GM12878 (cell line): ENCODE data around the gene TPRN. TPM values are rescaled to one million over a fixed set of nuclear protein-coding genes. Genes with fewer than 3 reads are reported as not detected.

Source experiments
- ATAC-seq: fragments of 200-7000 bp; cut with Tn5 transposase; 3 replicates; pipeline ENCODE4 v1.9.1; 2020; ENCODE audit warnings: mild to moderate bottlenecking, moderate library complexity
- BruUV-seq: library from RNA; stranded (reverse); fragments of 400-500 nt; replicated peaks from 2 replicates; lab custom pipeline; 2021; lab: Mats Ljungman, UMichigan
- CTCF ChIA-PET: fragments of 300-600 bp; sonication (Branson Sonifier 250); formaldehyde crosslinking; extraction: SDS; loops from one replicate; lab custom pipeline; 2021; ENCODE audit warnings: inconsistent platforms; lab: Yijun Ruan, JAX
- POLR2A ChIA-PET: fragments of 350-600 bp; formaldehyde crosslinking; extraction: SDS; loops from one replicate; lab custom pipeline; 2021; ENCODE audit warnings: inconsistent platforms; lab: Charles Lee
- RAD21 ChIA-PET: fragments of 300-600 bp; sonication (Branson Sonifier 250); formaldehyde crosslinking; loops from one replicate; lab custom pipeline; 2023; ENCODE audit warnings: antibody characterized with exemption; ENCODE audit not compliant: unreplicated experiment; lab: Charles Lee
- SMC1A ChIA-PET: fragments of 300-600 bp; sonication (Branson Sonifier 250); formaldehyde crosslinking; loops from one replicate; lab custom pipeline; 2023; ENCODE audit not compliant: unreplicated experiment, uncharacterized antibody; lab: Charles Lee
- DNase-seq: peaks from one replicate; pipeline ENCODE4 v3.0.0-alpha.2; 2011; ENCODE audit warnings: low read depth, low spot score
- FAIRE-seq: peaks from 3 replicates; lab custom pipeline; 2011; peaks lifted over from hg19 to GRCh38; lab: Jason Lieb, UNC
- H2AFZ ChIP-seq: 2 replicates; pipeline ENCODE4 v1.6.0; 2011; ENCODE audit warnings: low read depth, low read length, control low read depth; ENCODE audit not compliant: control insufficient read depth
- H3K27ac ChIP-seq: 2 replicates; pipeline ENCODE4 v1.5.1; 2011; ENCODE audit warnings: control low read depth; ENCODE audit not compliant: control insufficient read depth, insufficient read depth
- H3K27me3 ChIP-seq, 2 experiments: replicated peaks in 1 of 2; 2 replicates each; pipeline versions ENCODE4 v1.6.0 to v1.6.1; 2011; ENCODE audit warnings: low read length in 1 of 2; ENCODE audit not compliant: control insufficient read depth in 2 of 2, insufficient read depth in 2 of 2
- H3K36me3 ChIP-seq, 2 experiments: 2 replicates each; pipeline ENCODE4 v1.5.1; 2011; ENCODE audit warnings: low read length in 1 of 2; ENCODE audit not compliant: control insufficient read depth in 2 of 2, insufficient read depth in 2 of 2
- H3K4me1 ChIP-seq: 2 replicates; pipeline ENCODE4 v1.6.1; 2011; ENCODE audit warnings: mild to moderate bottlenecking, low read length, moderate library complexity, mixed read lengths; ENCODE audit not compliant: control insufficient read depth, insufficient read depth
- H3K4me2 ChIP-seq: 2 replicates; pipeline ENCODE4 v1.6.0; 2011; ENCODE audit warnings: control low read depth; ENCODE audit not compliant: control insufficient read depth, insufficient read depth
- H3K4me3 ChIP-seq: fragments of 200-600 bp; sonication (generic); 2 replicates; pipeline ENCODE4 v1.5.1; 2016
- H3K79me2 ChIP-seq: 2 replicates; pipeline ENCODE4 v1.6.0; 2011; ENCODE audit warnings: low read length; ENCODE audit not compliant: control insufficient read depth, insufficient read depth
- H3K9ac ChIP-seq: 2 replicates; pipeline ENCODE4 v1.8.0; 2011; ENCODE audit warnings: low read length, control low read depth, mixed read lengths; ENCODE audit not compliant: control insufficient read depth, insufficient read depth
- H3K9me3 ChIP-seq: replicated peaks from 3 replicates; pipeline ENCODE4 v1.5.1; 2011; ENCODE audit warnings: mild to moderate bottlenecking, low read length; ENCODE audit not compliant: control insufficient read depth, insufficient read depth
- H4K20me1 ChIP-seq: 2 replicates; pipeline ENCODE4 v1.6.0; 2011; ENCODE audit not compliant: control insufficient read depth, insufficient read depth
- BHLHE40 ChIP-seq, 2 experiments: fragments of 450-650 bp in 1 of 2; IDR thresholded peaks; 2 replicates each; pipeline ENCODE4 v1.6.1; 2011 to 2017; ENCODE audit warnings: low read depth in 2 of 2, borderline replicate concordance in 1 of 2, improper control_type of control experiment in 1 of 2, low read length in 1 of 2, mild to moderate bottlenecking in 1 of 2
- EED ChIP-seq: sonication (generic); IDR thresholded peaks from 2 replicates; pipeline ENCODE4 v1.6.1; 2016; ENCODE audit warnings: antibody characterized with exemption, low read depth
- ESRRA ChIP-seq: IDR thresholded peaks from 2 replicates; pipeline ENCODE4 v1.6.1; 2012; ENCODE audit warnings: mild to moderate bottlenecking, low read length, improper control_type of control experiment
- ETV6 ChIP-seq, 2 experiments: fragments of 450-650 bp in 1 of 2; IDR thresholded peaks in 1 of 2; conservative IDR thresholded peaks in 1 of 2; 2 replicates each; pipeline ENCODE4 v1.6.1; 2014; ENCODE audit warnings: antibody characterized with exemption in 1 of 2, borderline replicate concordance in 1 of 2, low read depth in 1 of 2, mild to moderate bottlenecking in 1 of 2, moderate library complexity in 1 of 2
- EZH2 ChIP-seq: IDR thresholded peaks from 2 replicates; pipeline ENCODE4 v1.6.1; 2012; ENCODE audit warnings: low read depth, mild to moderate bottlenecking, control low read depth, inconsistent platforms, low read length, borderline replicate concordance; ENCODE audit not compliant: control insufficient read depth
- FOXK2 ChIP-seq: fragments of 450-650 bp; IDR thresholded peaks from 2 replicates; pipeline ENCODE4 v1.6.1; 2017; ENCODE audit warnings: mild to moderate bottlenecking, moderate library complexity
- HSF1 ChIP-seq: fragments of 150-350 bp; IDR thresholded peaks from 2 replicates; pipeline ENCODE4 v1.6.1; 2014; ENCODE audit warnings: mild to moderate bottlenecking, low read depth, low read length
- IRF4 ChIP-seq: IDR thresholded peaks from 2 replicates; pipeline ENCODE4 v1.6.1; 2011; ENCODE audit warnings: low read depth, low read length
- KAT2A ChIP-seq: conservative IDR thresholded peaks from 2 replicates; pipeline ENCODE4 v1.6.1; 2011; ENCODE audit warnings: low read depth, low read length; ENCODE audit not compliant: control insufficient read depth
- MLLT1 ChIP-seq: fragments of 450-650 bp; IDR thresholded peaks from 2 replicates; pipeline ENCODE4 v1.6.1; 2016; ENCODE audit warnings: mild to moderate bottlenecking
- MXI1 ChIP-seq: fragments of 150-350 bp; IDR thresholded peaks from 2 replicates; pipeline ENCODE4 v1.6.1; 2011; ENCODE audit warnings: low read depth, mild to moderate bottlenecking, inconsistent platforms, low read length, improper control_type of control experiment
- POLR2AphosphoS5 ChIP-seq: IDR thresholded peaks from 2 replicates; pipeline ENCODE4 v1.6.1; 2011; ENCODE audit warnings: mild to moderate bottlenecking, low read length, inconsistent platforms
- RAD51 ChIP-seq: fragments of 450-650 bp; IDR thresholded peaks from 2 replicates; pipeline ENCODE4 v1.6.1; 2016; ENCODE audit warnings: moderate library complexity, mild to moderate bottlenecking, inconsistent platforms
- SMC3 ChIP-seq: IDR thresholded peaks from 2 replicates; pipeline ENCODE4 v1.6.1; 2011; ENCODE audit warnings: low read length, improper control_type of control experiment, borderline replicate concordance
- USF1 ChIP-seq: IDR thresholded peaks from 2 replicates; pipeline ENCODE4 v1.6.1; 2011; ENCODE audit warnings: borderline replicate concordance, low read depth, mild to moderate bottlenecking, moderate library complexity, mixed read lengths, low read length; ENCODE audit not compliant: insufficient read depth; ENCODE audit errors: extremely low read length
- ZNF384 ChIP-seq: IDR thresholded peaks from 2 replicates; pipeline ENCODE4 v1.6.1; 2012; ENCODE audit warnings: low read depth, mild to moderate bottlenecking, low read length, improper control_type of control experiment, borderline replicate concordance
- ZSCAN29 ChIP-seq: fragments of 450-650 bp; IDR thresholded peaks from 2 replicates; pipeline ENCODE4 v1.6.1; 2017; ENCODE audit warnings: mild to moderate bottlenecking, moderate library complexity
- ZZZ3 ChIP-seq: IDR thresholded peaks from 2 replicates; pipeline ENCODE4 v1.6.1; 2011; ENCODE audit warnings: low read depth; ENCODE audit not compliant: control insufficient read depth, insufficient read length
- WGBS: methylation state at CpG from one replicate; pipeline ENCODE4 v1.1.6; 2016; ENCODE audit warnings: low lambda C conversion rate; ENCODE audit not compliant: insufficient replicate concordance, insufficient coverage; ENCODE audit errors: missing lambda C conversion rate; 5-methylcytosine and 5-hydroxymethylcytosine counted together
- in situ Hi-C: fragments of 300-500 bp; cut with MboI; formaldehyde crosslinking; loops from 9 replicates; pipeline ENCODE4 v1.14.3; 2018; ENCODE audit warnings: mixed read lengths
- intact Hi-C: fragments of 100-400 bp; cut with micrococcal nuclease; formaldehyde crosslinking; loops from one replicate; pipeline ENCODE4 v1.14.2; 2022; ENCODE audit not compliant: unreplicated experiment
- polyA plus RNA-seq, 11 experiments: library from polyadenylated mRNA; depleted of rRNA in 4 of 11; unstranded in 6 of 11; stranded (reverse) in 5 of 11; fragments of >200 nt; fragmentation: Nextera tagmentation in 4 of 11; fragmentation: Illumina TruSeq in 1 of 11; extraction: Ambion mirVana in 4 of 11; extraction: Trizol in 1 of 11; gene quantifications; 1 replicate in 1 of 11; 2 replicates in 10 of 11; pipeline versions ENCODE4 v1.2.1 to v1.2.3, GENCODE V29; 2011 to 2016; ENCODE audit warnings: inconsistent platforms in 2 of 11, missing spikeins in 2 of 11, low read depth in 1 of 11
- total RNA-seq, 4 experiments: library from RNA; depleted of rRNA in 3 of 4; stranded (reverse); fragments of >200 nt in 3 of 4; fragmentation: Illumina TruSeq in 1 of 4; extraction: Trizol in 1 of 4; gene quantifications; 2 replicates each; pipeline versions ENCODE4 v1.2.1 to v1.2.3, GENCODE V29; 2013 to 2021

TPRN gene
- total and polyA plus RNA-seq, 10 of the 15 experiments (the other 5 are each of a cell fraction or from before 2014, with no cell fraction given) = 0.18 to 19.5 (median 3.1) TPM

- Histone ChIP-seq H4K20me1 (no peaks in the 10 kb centered on the region), H3K4me2 (no peak overlapping the region), H3K27me3 (no peaks in the 10 kb centered on the region), H3K27ac (no peak overlapping the region), H3K4me1 (peaks cover 28% of the 10 kb centered on the region), H2AFZ (no peak overlapping the region), H3K4me3 (no peak overlapping the region), H3K36me3 (no peaks in the 10 kb centered on the region), H3K9me3 (no peaks in the 10 kb centered on the region; the same call in 2 of the 3 replicates), H3K79me2 (no peaks in the 10 kb centered on the region), H3K9ac (no peak overlapping the region)
- no peak for ATAC-seq
- intact Hi-C loops = no loop called here
- ChIA-PET CTCF (interaction anchor here (1.3 kb wide), 1 partner anchor 71 kb away, joined by 4 read pairs; the partner anchor contains the start of gene MAN1B1), RAD21 (interaction anchor here (0.5 to 1.6 kb wide), 6 partner anchors 9 to 79 kb away, joined by 3 to 6 read pairs (median 4); partner anchors contain the start of genes ANAPC2, SSNA1 and TPRN), SMC1A (interaction anchor here (0.9 to 1.6 kb wide), 4 partner anchors 10 to 33 kb away, joined by 3 to 5 read pairs (median 4); partner anchors contain the start of genes ANAPC2 and SSNA1), POLR2A (interaction anchor here (0.5 to 3.7 kb wide), 11 partner anchors 12 to 123 kb away, joined by 3 to 37 read pairs (median 8); partner anchors contain the start of genes ANAPC2, LRRC26, RNF208 and SSNA1)
- 53% methylated on average over 19 of the region's 19 CpGs for WGBS
- no peak for FAIRE-seq
- BruUV-seq = no TSS peak
- in situ Hi-C loops = no loop called here
- no peak for DNase-seq
- TF ChIP-seq RAD51 (peak; percentile 74), MLLT1 (no peak), POLR2AphosphoS5 (no peak), ZSCAN29 (no peak), MXI1 (no peak), BHLHE40 (IDR thresholded peaks at IDR 0.05; ENCODE audit: borderline replicate concordance in 1 of 2, low read depth in 2 of 2, low read length in 1 of 2) (peak; percentile 62 to 87; a peak in 3 of 4 replicates), ZZZ3 (no peak), FOXK2 (no peak), EZH2 (no peak), ZNF384 (no peak), KAT2A (no peak), HSF1 (no peak), USF1 (peak; percentile 69), EED (no peak), SMC3 (no peak), IRF4 (no peak), ETV6 (conservative IDR thresholded peaks at IDR 0.05 in 1 of 2, IDR thresholded peaks at IDR 0.05 in 1 of 2; ENCODE audit: borderline replicate concordance in 1 of 2, low read depth in 1 of 2) (no peak), ESRRA (no peak)
Measured at GRCh38 chr9:137157618-137158415, 42.7 kb downstream of the TPRN start.
